ENCODE data around the gene HOXB7. TPM values are rescaled to one million over a fixed set of nuclear protein-coding genes. Genes with fewer than 3 reads are reported as not detected.
A peak's percentile ranks its signal among the peaks of the same experiment; 100 is the strongest.

HOXB7 gene
- polyA plus RNA-seq, 3 donors, result not detected

- Mint-ChIP-seq H3K4me1 (peaks cover 17% of the 10 kb centered on the region), H3K27ac (no peak overlapping the region), H3K9me3 (peaks cover 0 to 26% (median 3%) of the 10 kb centered on the region in 7 donors), H3K27me3 (ENCODE audit: low read depth in 3 of 3) (peaks cover 85 to 97% (median 95%) of the 10 kb centered on the region in 3 donors), H3K4me3 (peak overlapping the region in 1 of 2 donors; percentile 81), H3K36me3 (peaks cover 0 to 4% of the 10 kb centered on the region in 2 donors)
- Histone ChIP-seq H2AFZ (ENCODE audit: insufficient read depth, low read depth, low read length, poor library complexity, severe bottlenecking) (no peak overlapping the region), H3K4me2 (replicated peaks; ENCODE audit: extremely low read depth, low read length, poor library complexity, severe bottlenecking) (no peak overlapping the region), H3K27ac (ENCODE audit: low read depth in 1 of 2, low read length in 2 of 2) (no peak overlapping the region), H3K79me2 (ENCODE audit: insufficient read depth, low read length) (no peaks in the 10 kb centered on the region), H3K9ac (ENCODE audit: insufficient read depth, low read length, poor library complexity, severe bottlenecking) (no peak overlapping the region), H4K20me1 (ENCODE audit: insufficient read depth, low read length) (no peaks in the 10 kb centered on the region), H3K4me3 (replicated peaks in 1 of 3; ENCODE audit: low read depth in 2 of 3, low read length in 3 of 3) (no peak overlapping the region), H3K36me3 (replicated peaks in 1 of 2; ENCODE audit: control insufficient read depth in 1 of 2, insufficient read depth in 2 of 2, low read length in 2 of 2) (no peaks in the 10 kb centered on the region), H3K27me3 (ENCODE audit: control insufficient read depth in 2 of 2, insufficient read depth in 2 of 2, low read length in 2 of 2) (peaks cover 74 to 91% of the 10 kb centered on the region in 2 donors), H3K9me3 (replicated peaks in 1 of 2; ENCODE audit: control insufficient read depth in 1 of 2, insufficient read depth in 1 of 2, low read length in 2 of 2) (peaks cover 0 to 25% of the 10 kb centered on the region in 2 donors), H3K4me1 (ENCODE audit: control insufficient read depth in 1 of 2, insufficient read depth in 2 of 2, low read length in 2 of 2) (peaks cover 7 to 18% of the 10 kb centered on the region in 2 donors)
- no peak for TF ChIP-seq CTCF (IDR thresholded peaks at IDR 0.05)
- 77% methylated on average over 10 of the region's 14 CpGs for WGBS (ENCODE audit: insufficient coverage)
- no peak for DNase-seq
- intact Hi-C loops (cut with micrococcal nuclease), result no loop called here
These were observed 34.9 kb upstream of the HOXB7 start for GRCh38 chr17:48645639-48646182.

- H2AFZ ChIP-seq (ENCODE audit: insufficient read depth, low read depth, low read length, poor library complexity, severe bottlenecking), result no peak overlapping the region
- no peak for TF ChIP-seq CTCF (IDR thresholded peaks at IDR 0.05)
- H3K9me3 ChIP-seq (replicated peaks in 1 of 2; ENCODE audit: control insufficient read depth in 1 of 2, insufficient read depth in 1 of 2, low read length in 2 of 2), result peaks cover 0 to 25% of the 10 kb centered on the region in 2 donors
- no peak overlapping the region for H3K4me3 ChIP-seq (replicated peaks in 1 of 3; ENCODE audit: low read depth in 2 of 3, low read length in 3 of 3)
- H3K4me1 ChIP-seq (ENCODE audit: control insufficient read depth in 1 of 2, insufficient read depth in 2 of 2, low read length in 2 of 2), result peaks cover 7 to 18% of the 10 kb centered on the region in 2 donors
- Mint-ChIP-seq H3K27ac (no peak overlapping the region), H3K27me3 (ENCODE audit: low read depth in 3 of 3) (peaks cover 89 to 97% (median 95%) of the 10 kb centered on the region in 3 donors), H3K9me3 (peaks cover 0 to 30% (median 3%) of the 10 kb centered on the region in 7 donors), H3K4me3 (peak overlapping the region in 1 of 2 donors; percentile 36), H3K4me1 (peaks cover 17% of the 10 kb centered on the region), H3K36me3 (peaks cover 0 to 4% of the 10 kb centered on the region in 2 donors)
- intact Hi-C loops (cut with micrococcal nuclease), result no loop called here
- H4K20me1 ChIP-seq (ENCODE audit: insufficient read depth, low read length), result no peaks in the 10 kb centered on the region
- H3K79me2 ChIP-seq (ENCODE audit: insufficient read depth, low read length), result no peaks in the 10 kb centered on the region
- no peaks in the 10 kb centered on the region for H3K36me3 ChIP-seq (replicated peaks in 1 of 2; ENCODE audit: control insufficient read depth in 1 of 2, insufficient read depth in 2 of 2, low read length in 2 of 2)
- DNase-seq, result no peak
- H3K27me3 ChIP-seq (ENCODE audit: control insufficient read depth in 2 of 2, insufficient read depth in 2 of 2, low read length in 2 of 2), result peaks cover 81 to 93% of the 10 kb centered on the region in 2 donors
- 78% methylated on average over 4 of the region's 6 CpGs for WGBS (ENCODE audit: insufficient coverage)
- no peak overlapping the region for H3K27ac ChIP-seq (ENCODE audit: low read depth in 1 of 2, low read length in 2 of 2)
- no peak overlapping the region for H3K4me2 ChIP-seq (replicated peaks; ENCODE audit: extremely low read depth, low read length, poor library complexity, severe bottlenecking)
- H3K9ac ChIP-seq (ENCODE audit: insufficient read depth, low read length, poor library complexity, severe bottlenecking), result no peak overlapping the region
These were observed 34.2 kb upstream of the HOXB7 start for GRCh38 chr17:48644910-48645557.

Measured in CD14-positive monocyte (primary cell).